Caco-2 (cell line): ENCODE data around the gene FMN1. TPM values are rescaled to one million over a fixed set of nuclear protein-coding genes. Genes with fewer than 3 reads are reported as not detected.

Experiments used
- BruUV-seq: library from RNA; stranded (reverse); fragments of 400-500 nt; replicated peaks from 2 replicates; lab custom pipeline; 2021; lab: Mats Ljungman, UMichigan
- CTCF ChIA-PET: fragments of 300-600 bp; sonication (Branson Sonifier 250); formaldehyde crosslinking; loops from one replicate; lab custom pipeline; 2022; ENCODE audit warnings: antibody characterized with exemption; lab: Charles Lee
- POLR2A ChIA-PET: fragments of 300-600 bp; sonication (Branson Sonifier 250); formaldehyde crosslinking; loops from one replicate; lab custom pipeline; 2022; ENCODE audit warnings: antibody characterized with exemption; lab: Charles Lee
- DNase-seq, 2 experiments: peaks; one replicate each; pipeline versions ENCODE4 v3.0.0 to v3.0.0-alpha.2; 2020 to 2022
- H3K27me3 ChIP-seq: replicated peaks from 2 replicates; pipeline ENCODE4 v1.6.0; 2011; ENCODE audit warnings: low read length; ENCODE audit not compliant: control insufficient read depth, insufficient read depth
- H3K36me3 ChIP-seq: 2 replicates; pipeline ENCODE4 v1.5.1; 2011; ENCODE audit warnings: low read length; ENCODE audit not compliant: control insufficient read depth, insufficient read depth
- H3K4me1 ChIP-seq: fragments of 250-450 bp; sonication (Bioruptor Pico); 2 replicates; pipeline ENCODE4 v1.5.1; 2020; ENCODE audit warnings: mild to moderate bottlenecking
- H3K4me3 ChIP-seq: 2 replicates; pipeline ENCODE4 v1.5.1; 2011; ENCODE audit warnings: low read depth, mild to moderate bottlenecking, control low read depth, low read length
- H3K9me3 ChIP-seq: fragments of 250-450 bp; sonication (Bioruptor Pico); 2 replicates; pipeline ENCODE4 v1.5.1; 2020; ENCODE audit warnings: mild to moderate bottlenecking, moderate library complexity
- H3K27ac Mint-ChIP-seq: one replicate; pipeline ENCODE4 v1.8.0; 2022; ENCODE audit warnings: mixed read lengths; ENCODE audit not compliant: unreplicated experiment
- H3K27me3 Mint-ChIP-seq: one replicate; pipeline ENCODE4 v1.8.0; 2022; ENCODE audit warnings: mixed read lengths; ENCODE audit not compliant: insufficient read depth, unreplicated experiment
- H3K36me3 Mint-ChIP-seq: one replicate; pipeline ENCODE4 v1.8.0; 2022; ENCODE audit warnings: mild to moderate bottlenecking, mixed read lengths; ENCODE audit not compliant: insufficient read depth, unreplicated experiment
- H3K4me1 Mint-ChIP-seq: one replicate; pipeline ENCODE4 v1.8.0; 2022; ENCODE audit warnings: low read depth, mixed read lengths; ENCODE audit not compliant: unreplicated experiment
- H3K4me3 Mint-ChIP-seq: one replicate; pipeline ENCODE4 v1.8.0; 2022; ENCODE audit warnings: mild to moderate bottlenecking, moderate library complexity, mixed read lengths; ENCODE audit not compliant: unreplicated experiment
- H3K9me3 Mint-ChIP-seq: one replicate; pipeline ENCODE4 v1.8.0; 2022; ENCODE audit warnings: mixed read lengths; ENCODE audit not compliant: unreplicated experiment
- intact Hi-C: fragments of 100-400 bp; cut with micrococcal nuclease; formaldehyde crosslinking; loops from one replicate; pipeline ENCODE4 v1.10.0; 2022; ENCODE audit not compliant: unreplicated experiment
- total RNA-seq: library from RNA; stranded (reverse); gene quantifications from 2 replicates; pipeline ENCODE4 v1.2.3, GENCODE V29; 2022
- TF ChIP-seq, protein P1 (sequence below), 2 experiments: fragments of 200-600 bp in 1 of 2; IDR thresholded peaks; 1 replicate in 1 of 2; 2 replicates in 1 of 2; pipeline versions ENCODE4 v1.5.1 to v1.8.0; 2011 to 2022; ENCODE audit warnings: antibody characterized with exemption in 1 of 2, control low read depth in 1 of 2, inconsistent platforms in 1 of 2, low read depth in 1 of 2, low read length in 1 of 2, mild to moderate bottlenecking in 1 of 2, moderate library complexity in 1 of 2; ENCODE audit not compliant: insufficient read depth in 1 of 2, severe bottlenecking in 1 of 2, unreplicated experiment in 1 of 2

Gene FMN1
- total RNA-seq, 1 experiment from 2014 or later, result 1.6 TPM

DNA sequence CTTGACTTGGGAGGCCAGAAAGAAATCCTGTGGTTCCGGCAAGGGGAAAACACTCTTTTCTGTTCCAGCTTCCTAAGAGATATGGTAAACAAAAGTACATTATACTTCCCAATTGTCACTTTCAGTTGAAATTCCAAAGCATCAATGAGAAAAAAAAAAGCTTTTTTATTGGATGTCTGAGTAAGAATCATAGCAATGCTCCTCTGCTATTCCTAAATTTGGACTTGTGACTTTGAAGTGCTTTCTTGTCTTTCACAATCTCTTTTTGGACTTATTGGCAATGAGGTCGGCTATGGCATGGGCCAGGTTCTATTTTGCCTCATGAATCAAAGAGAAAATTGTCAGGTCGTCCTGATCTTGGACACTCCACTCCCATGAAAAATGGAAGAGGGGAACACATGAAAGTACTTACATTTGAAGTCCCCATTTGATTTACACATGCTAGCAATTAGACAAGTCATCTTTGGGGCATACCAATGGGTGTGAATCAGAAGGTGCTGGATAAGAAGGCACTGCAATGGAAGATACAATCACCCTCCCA, 306.2 kb downstream of the FMN1 start:
- H3K9me3 ChIP-seq, result no peaks in the 10 kb centered on the region
- BruUV-seq, result no TSS peak
- no peaks in the 10 kb centered on the region for H3K36me3 ChIP-seq
- no peak for DNase-seq
- no peaks in the 10 kb centered on the region for H3K27me3 ChIP-seq
- no peaks in the 10 kb centered on the region for H3K4me1 ChIP-seq
- Mint-ChIP-seq H3K4me3 (no peak overlapping the region), H3K4me1 (no peaks in the 10 kb centered on the region), H3K27me3 (no peaks in the 10 kb centered on the region), H3K9me3 (no peaks in the 10 kb centered on the region), H3K36me3 (no peaks in the 10 kb centered on the region), H3K27ac (no peak overlapping the region)
- POLR2A ChIA-PET, result no interaction called here
- CTCF ChIA-PET, result no interaction called here
- H3K4me3 ChIP-seq, result no peak overlapping the region
- TF ChIP-seq, protein P1, sequence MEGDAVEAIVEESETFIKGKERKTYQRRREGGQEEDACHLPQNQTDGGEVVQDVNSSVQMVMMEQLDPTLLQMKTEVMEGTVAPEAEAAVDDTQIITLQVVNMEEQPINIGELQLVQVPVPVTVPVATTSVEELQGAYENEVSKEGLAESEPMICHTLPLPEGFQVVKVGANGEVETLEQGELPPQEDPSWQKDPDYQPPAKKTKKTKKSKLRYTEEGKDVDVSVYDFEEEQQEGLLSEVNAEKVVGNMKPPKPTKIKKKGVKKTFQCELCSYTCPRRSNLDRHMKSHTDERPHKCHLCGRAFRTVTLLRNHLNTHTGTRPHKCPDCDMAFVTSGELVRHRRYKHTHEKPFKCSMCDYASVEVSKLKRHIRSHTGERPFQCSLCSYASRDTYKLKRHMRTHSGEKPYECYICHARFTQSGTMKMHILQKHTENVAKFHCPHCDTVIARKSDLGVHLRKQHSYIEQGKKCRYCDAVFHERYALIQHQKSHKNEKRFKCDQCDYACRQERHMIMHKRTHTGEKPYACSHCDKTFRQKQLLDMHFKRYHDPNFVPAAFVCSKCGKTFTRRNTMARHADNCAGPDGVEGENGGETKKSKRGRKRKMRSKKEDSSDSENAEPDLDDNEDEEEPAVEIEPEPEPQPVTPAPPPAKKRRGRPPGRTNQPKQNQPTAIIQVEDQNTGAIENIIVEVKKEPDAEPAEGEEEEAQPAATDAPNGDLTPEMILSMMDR (IDR thresholded peaks at IDR 0.05; ENCODE audit: insufficient read depth in 1 of 2, low read depth in 1 of 2, low read length in 1 of 2, severe bottlenecking in 1 of 2, unreplicated experiment in 1 of 2), result no peak
- intact Hi-C loops, result no loop called here

- Histone ChIP-seq H3K9me3 (no peaks in the 10 kb centered on the region), H3K36me3 (no peaks in the 10 kb centered on the region), H3K4me3 (no peak overlapping the region), H3K27me3 (no peaks in the 10 kb centered on the region), H3K4me1 (no peaks in the 10 kb centered on the region)
- no peak overlapping the region for H3K27ac Mint-ChIP-seq
- ChIA-PET CTCF (no interaction called here), POLR2A (no interaction called here)
- no TSS peak for BruUV-seq
- intact Hi-C loops, result no loop called here
- no peak overlapping the region for H3K4me3 Mint-ChIP-seq
- DNase-seq, result no peak
- TF ChIP-seq, protein P1 (IDR thresholded peaks at IDR 0.05; ENCODE audit: insufficient read depth in 1 of 2, low read depth in 1 of 2, low read length in 1 of 2, severe bottlenecking in 1 of 2, unreplicated experiment in 1 of 2), result no peak
- no peaks in the 10 kb centered on the region for H3K36me3 Mint-ChIP-seq
- H3K4me1 Mint-ChIP-seq, result no peaks in the 10 kb centered on the region
- no peaks in the 10 kb centered on the region for H3K9me3 Mint-ChIP-seq
- no peaks in the 10 kb centered on the region for H3K27me3 Mint-ChIP-seq
Measured at GRCh38 chr15:32887090-32887489, 307.4 kb downstream of the FMN1 start.

- TF ChIP-seq, protein P1 (IDR thresholded peaks at IDR 0.05; ENCODE audit: insufficient read depth in 1 of 2, low read depth in 1 of 2, low read length in 1 of 2, severe bottlenecking in 1 of 2, unreplicated experiment in 1 of 2), result no peak
- intact Hi-C loops, result no loop called here
- no peak for DNase-seq
Measured at GRCh38 chr15:32886459-32886858, 308.1 kb downstream of the FMN1 start.

More at GRCh38 chr15:32886459-32886858, 308.1 kb downstream of the FMN1 start:
- no TSS peak for BruUV-seq
- Histone ChIP-seq H3K27me3 (no peaks in the 10 kb centered on the region), H3K4me1 (no peaks in the 10 kb centered on the region), H3K9me3 (no peaks in the 10 kb centered on the region), H3K4me3 (no peak overlapping the region), H3K36me3 (no peaks in the 10 kb centered on the region)
- Mint-ChIP-seq H3K4me3 (no peak overlapping the region), H3K27ac (no peak overlapping the region), H3K9me3 (no peaks in the 10 kb centered on the region), H3K4me1 (no peaks in the 10 kb centered on the region), H3K27me3 (no peaks in the 10 kb centered on the region), H3K36me3 (no peaks in the 10 kb centered on the region)
- ChIA-PET POLR2A (no interaction called here), CTCF (no interaction called here)
